SK-N-SH treated with all-trans-retinoic acid at 6 μM for 48 hours (cell line): ENCODE data around the gene RGL1.

Experiments used
- BACH2 ChIP-seq: fragments of 250-450 bp; sonication (Bioruptor Pico); IDR thresholded peaks from 2 replicates; pipeline ENCODE4 v1.9.0; 2021; ENCODE audit warnings: mild to moderate bottlenecking, borderline replicate concordance
- CSDC2 ChIP-seq: fragments of 250-450 bp; sonication (Bioruptor Pico); IDR thresholded peaks from 2 replicates; pipeline ENCODE4 v1.5.0; 2020; ENCODE audit warnings: mild to moderate bottlenecking, moderate library complexity
- PPARA ChIP-seq: fragments of 250-450 bp; sonication (Bioruptor Pico); IDR thresholded peaks from 2 replicates; pipeline ENCODE4 v1.5.0; 2020; ENCODE audit warnings: mild to moderate bottlenecking, borderline replicate concordance
- SNAI2 ChIP-seq: fragments of 250-450 bp; sonication (Bioruptor Pico); IDR thresholded peaks from 2 replicates; pipeline ENCODE4 v1.5.0; 2020; ENCODE audit warnings: mild to moderate bottlenecking, moderate library complexity
- TOX ChIP-seq: fragments of 250-450 bp; sonication (Bioruptor Pico); IDR thresholded peaks from 2 replicates; pipeline ENCODE4 v1.8.0; 2021; ENCODE audit warnings: mild to moderate bottlenecking, moderate library complexity, borderline replicate concordance
- ZC3H10 ChIP-seq: fragments of 250-450 bp; sonication (Bioruptor Pico); IDR thresholded peaks from 2 replicates; pipeline ENCODE4 v1.5.1; 2021; ENCODE audit warnings: mild to moderate bottlenecking, moderate library complexity
- ZFP3 ChIP-seq: fragments of 250-450 bp; sonication (Bioruptor Pico); IDR thresholded peaks from 2 replicates; pipeline ENCODE4 v1.5.0; 2020; ENCODE audit warnings: mild to moderate bottlenecking, moderate library complexity
- ZFP30 ChIP-seq: fragments of 450-650 bp; formaldehyde crosslinking; IDR thresholded peaks from 2 replicates; pipeline ENCODE4 v1.5.0; 2022; ENCODE audit warnings: mild to moderate bottlenecking, moderate library complexity
- ZNF565 ChIP-seq: fragments of 450-650 bp; formaldehyde crosslinking; conservative IDR thresholded peaks from 2 replicates; pipeline ENCODE4 v1.5.0; 2020; ENCODE audit warnings: low read depth, mild to moderate bottlenecking, moderate library complexity
- ZNF8 ChIP-seq: fragments of 450-650 bp; formaldehyde crosslinking; IDR thresholded peaks from 2 replicates; pipeline ENCODE4 v1.5.0; 2020; ENCODE audit warnings: mild to moderate bottlenecking, moderate library complexity
- TF ChIP-seq, protein P1 (sequence below): fragments of 250-450 bp; sonication (Bioruptor Pico); IDR thresholded peaks from 2 replicates; pipeline ENCODE4 v1.5.0; 2020; ENCODE audit warnings: mild to moderate bottlenecking, moderate library complexity

GRCh38 chr1:183885142-183885735, 80.3 kb downstream of the RGL1 start:
- no peak for TF ChIP-seq ZFP3 (CRISPR knock-in tag)
- no peak for TF ChIP-seq CSDC2 (CRISPR knock-in tag)
- no peak for TF ChIP-seq ZFP30 (CRISPR knock-in tag)
- TF ChIP-seq ZNF565 (CRISPR knock-in tag), result no peak
- TF ChIP-seq PPARA (CRISPR knock-in tag), result no peak
- TF ChIP-seq, protein P1, sequence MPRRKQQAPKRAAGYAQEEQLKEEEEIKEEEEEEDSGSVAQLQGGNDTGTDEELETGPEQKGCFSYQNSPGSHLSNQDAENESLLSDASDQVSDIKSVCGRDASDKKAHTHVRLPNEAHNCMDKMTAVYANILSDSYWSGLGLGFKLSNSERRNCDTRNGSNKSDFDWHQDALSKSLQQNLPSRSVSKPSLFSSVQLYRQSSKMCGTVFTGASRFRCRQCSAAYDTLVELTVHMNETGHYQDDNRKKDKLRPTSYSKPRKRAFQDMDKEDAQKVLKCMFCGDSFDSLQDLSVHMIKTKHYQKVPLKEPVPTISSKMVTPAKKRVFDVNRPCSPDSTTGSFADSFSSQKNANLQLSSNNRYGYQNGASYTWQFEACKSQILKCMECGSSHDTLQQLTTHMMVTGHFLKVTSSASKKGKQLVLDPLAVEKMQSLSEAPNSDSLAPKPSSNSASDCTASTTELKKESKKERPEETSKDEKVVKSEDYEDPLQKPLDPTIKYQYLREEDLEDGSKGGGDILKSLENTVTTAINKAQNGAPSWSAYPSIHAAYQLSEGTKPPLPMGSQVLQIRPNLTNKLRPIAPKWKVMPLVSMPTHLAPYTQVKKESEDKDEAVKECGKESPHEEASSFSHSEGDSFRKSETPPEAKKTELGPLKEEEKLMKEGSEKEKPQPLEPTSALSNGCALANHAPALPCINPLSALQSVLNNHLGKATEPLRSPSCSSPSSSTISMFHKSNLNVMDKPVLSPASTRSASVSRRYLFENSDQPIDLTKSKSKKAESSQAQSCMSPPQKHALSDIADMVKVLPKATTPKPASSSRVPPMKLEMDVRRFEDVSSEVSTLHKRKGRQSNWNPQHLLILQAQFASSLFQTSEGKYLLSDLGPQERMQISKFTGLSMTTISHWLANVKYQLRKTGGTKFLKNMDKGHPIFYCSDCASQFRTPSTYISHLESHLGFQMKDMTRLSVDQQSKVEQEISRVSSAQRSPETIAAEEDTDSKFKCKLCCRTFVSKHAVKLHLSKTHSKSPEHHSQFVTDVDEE (CRISPR knock-in tag), result no peak
- TF ChIP-seq BACH2 (CRISPR knock-in tag), result no peak
- no peak for TF ChIP-seq ZNF8 (CRISPR knock-in tag)
- no peak for TF ChIP-seq TOX (CRISPR knock-in tag)
- no peak for TF ChIP-seq SNAI2 (CRISPR knock-in tag)
- TF ChIP-seq ZC3H10 (CRISPR knock-in tag), result no peak
